ENCODE measurements around the gene WTIP. TPM values are rescaled to one million over a fixed set of nuclear protein-coding genes. Genes with fewer than 3 reads are reported as not detected.

Gene WTIP
- polyA plus RNA-seq (2011; rRNA removed) = 36.5 and 60.9 TPM in 2 replicates
- 50.9 and 82.4 TPM in 2 replicates for polyA minus RNA-seq (2011; rRNA and poly(A)+ RNA removed)

DNA sequence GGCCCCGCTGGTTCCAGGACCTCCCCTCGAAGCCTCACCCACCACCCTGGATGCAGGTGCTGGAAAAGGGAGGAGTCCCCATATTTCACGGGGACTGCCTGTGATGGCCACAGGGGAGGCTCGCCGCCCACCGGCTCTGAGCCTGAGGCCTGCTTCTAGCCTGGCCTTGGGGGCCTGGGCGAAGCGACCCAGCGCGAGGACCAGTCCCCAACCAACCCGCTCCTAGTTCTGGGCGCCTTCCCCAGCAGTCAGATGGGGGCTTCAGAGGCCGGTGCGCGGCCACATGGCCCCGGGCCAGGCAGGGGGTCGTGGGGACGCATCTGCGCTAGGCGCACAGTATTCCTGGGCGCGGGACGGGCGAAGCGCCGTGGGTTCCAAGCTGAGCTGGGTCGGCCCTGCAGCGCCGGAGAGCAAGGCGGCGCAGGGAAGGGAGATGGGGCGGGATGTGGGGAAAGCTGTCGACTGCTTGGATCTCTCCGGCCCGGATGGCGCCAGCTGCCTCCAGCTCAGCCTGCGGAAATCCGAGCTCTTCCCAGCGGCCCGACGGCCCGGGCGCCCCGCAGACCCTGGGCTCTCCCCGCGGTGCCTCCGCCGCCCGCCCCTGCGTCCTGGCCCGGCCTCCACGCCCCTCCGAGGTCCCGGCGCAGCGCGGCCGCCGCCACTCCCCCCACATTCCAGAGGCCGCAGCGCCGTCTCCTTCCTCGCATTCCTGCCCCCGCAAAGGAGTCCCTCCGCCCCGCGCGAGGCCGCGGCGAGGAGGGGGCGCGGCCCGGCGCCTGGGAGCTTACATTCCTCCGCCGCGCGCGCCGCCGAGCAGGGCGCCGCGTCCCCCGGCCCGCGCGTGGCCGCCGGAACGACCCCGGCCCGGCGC lies at the start of gene WTIP:
Gene WTIP, plus strand, starts transcription at position 788 of the 871 bp plus-strand sequence. CDS start 217 bp downstream, outside the sequence.
- TF ChIP-seq, protein P1, sequence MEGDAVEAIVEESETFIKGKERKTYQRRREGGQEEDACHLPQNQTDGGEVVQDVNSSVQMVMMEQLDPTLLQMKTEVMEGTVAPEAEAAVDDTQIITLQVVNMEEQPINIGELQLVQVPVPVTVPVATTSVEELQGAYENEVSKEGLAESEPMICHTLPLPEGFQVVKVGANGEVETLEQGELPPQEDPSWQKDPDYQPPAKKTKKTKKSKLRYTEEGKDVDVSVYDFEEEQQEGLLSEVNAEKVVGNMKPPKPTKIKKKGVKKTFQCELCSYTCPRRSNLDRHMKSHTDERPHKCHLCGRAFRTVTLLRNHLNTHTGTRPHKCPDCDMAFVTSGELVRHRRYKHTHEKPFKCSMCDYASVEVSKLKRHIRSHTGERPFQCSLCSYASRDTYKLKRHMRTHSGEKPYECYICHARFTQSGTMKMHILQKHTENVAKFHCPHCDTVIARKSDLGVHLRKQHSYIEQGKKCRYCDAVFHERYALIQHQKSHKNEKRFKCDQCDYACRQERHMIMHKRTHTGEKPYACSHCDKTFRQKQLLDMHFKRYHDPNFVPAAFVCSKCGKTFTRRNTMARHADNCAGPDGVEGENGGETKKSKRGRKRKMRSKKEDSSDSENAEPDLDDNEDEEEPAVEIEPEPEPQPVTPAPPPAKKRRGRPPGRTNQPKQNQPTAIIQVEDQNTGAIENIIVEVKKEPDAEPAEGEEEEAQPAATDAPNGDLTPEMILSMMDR (IDR thresholded peaks at IDR 0.05; ENCODE audit: insufficient read depth, low read depth, low read length) = no peak
- ChIA-PET CTCF (interaction anchor here (1.2 kb wide), 1 partner anchor 50 kb away, joined by 3 read pairs; no protein-coding TSS in a partner anchor), POLR2A (no interaction called here)

DNA sequence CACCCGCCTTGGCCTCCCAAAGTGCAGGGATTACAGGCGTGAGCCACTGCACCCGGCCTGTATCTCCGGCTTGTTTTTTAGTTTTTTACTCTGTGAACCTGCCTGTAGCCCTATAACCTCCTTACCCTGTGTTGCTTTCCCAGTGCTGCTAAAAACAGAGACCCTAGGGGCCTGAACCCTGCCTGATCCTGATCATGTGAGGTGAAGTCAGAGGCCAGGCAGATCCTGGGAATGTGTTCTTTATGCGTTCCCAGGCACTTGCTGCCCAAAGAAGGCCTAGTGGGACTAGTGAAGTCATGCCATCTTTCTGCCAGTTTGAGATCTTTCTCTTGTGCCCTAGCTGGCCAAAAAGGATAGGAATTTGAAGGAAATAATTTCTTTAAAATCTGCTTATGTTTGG lies 48.8 kb upstream of the WTIP start:
- Histone ChIP-seq H3K27me3 (ENCODE audit: control insufficient read depth, insufficient read depth, low read length) (no peaks in the 10 kb centered on the region), H3K36me3 (ENCODE audit: control insufficient read depth, insufficient read depth, low read length) (peaks cover 11% of the 10 kb centered on the region), H3K4me3 (ENCODE audit: low read depth, low read length) (no peak overlapping the region)
- no peak for DNase-seq (ENCODE audit: low read depth)
- TF ChIP-seq, protein P1 (IDR thresholded peaks at IDR 0.05; ENCODE audit: insufficient read depth, low read depth, low read length) = no peak
- CTCF ChIA-PET = no interaction called here
- POLR2A ChIA-PET = no interaction called here

More for the DNA sequence above, at the start of gene WTIP:
- H3K36me3 ChIP-seq (ENCODE audit: control insufficient read depth, insufficient read depth, low read length) = peaks cover 3% of the 10 kb centered on the region; the same call in 1 of the 2 replicates
- no peak for DNase-seq (ENCODE audit: low read depth)
- peak within 1 kb of the TSS; percentile 87 for H3K4me3 ChIP-seq (ENCODE audit: low read depth, low read length)
- H3K27me3 ChIP-seq (ENCODE audit: control insufficient read depth, insufficient read depth, low read length) = no peaks in the 10 kb centered on the region

DNA sequence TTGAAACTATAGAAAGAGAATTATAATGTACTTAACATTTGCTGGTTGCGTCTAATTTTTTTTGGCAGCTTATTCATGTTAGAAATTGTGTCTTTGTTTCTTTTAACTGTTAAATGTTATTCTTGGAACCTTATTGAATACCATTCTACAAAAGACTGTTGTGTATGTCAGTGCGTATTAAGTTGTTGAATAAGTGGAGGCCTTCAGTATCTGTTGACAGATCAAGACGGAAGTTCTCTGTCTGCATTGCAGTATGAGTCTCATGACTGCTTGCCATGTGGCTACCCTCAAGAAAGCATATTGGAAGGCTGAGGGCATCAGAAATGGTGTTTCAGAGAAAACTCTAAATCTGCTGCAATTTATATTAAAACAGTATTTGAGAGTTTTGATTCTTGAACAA lies 44.8 kb upstream of the WTIP start:
- no peak for DNase-seq (ENCODE audit: low read depth)
- POLR2A ChIA-PET = no interaction called here
- CTCF ChIA-PET = interaction anchor here (1.1 kb wide), 1 partner anchor 12 kb away, joined by 4 read pairs; no protein-coding TSS in a partner anchor

DNA sequence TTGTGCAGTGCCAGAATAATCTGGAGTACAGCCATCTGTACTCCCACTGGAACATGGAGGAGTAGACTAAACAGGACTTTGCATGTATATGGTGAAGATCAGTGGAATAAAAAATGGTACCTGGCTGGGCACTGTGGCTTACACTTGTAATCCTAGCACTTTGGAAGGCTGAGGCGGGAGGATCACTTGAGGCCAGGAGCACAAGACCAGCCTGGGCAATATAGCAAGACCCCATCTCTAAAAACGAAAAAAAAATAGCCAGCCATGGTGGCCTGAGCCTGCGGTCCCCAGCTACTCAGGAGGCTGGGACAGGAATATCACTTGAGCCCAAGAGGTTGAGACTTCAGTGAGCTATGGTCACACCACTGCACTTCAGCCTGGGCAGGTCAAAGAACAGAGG lies 33.4 kb upstream of the WTIP start:
- TF ChIP-seq, protein P1 (IDR thresholded peaks at IDR 0.05; ENCODE audit: insufficient read depth, low read depth, low read length) = no peak
- H3K27me3 ChIP-seq (ENCODE audit: control insufficient read depth, insufficient read depth, low read length) = no peaks in the 10 kb centered on the region
- ChIA-PET POLR2A (no interaction called here), CTCF (interaction anchor here (1.0 kb wide), 1 partner anchor 12 kb away, joined by 4 read pairs; no protein-coding TSS in a partner anchor)
- DNase-seq (ENCODE audit: low read depth) = no peak
- no peak overlapping the region for H3K4me3 ChIP-seq (ENCODE audit: low read depth, low read length)
- peaks cover 7% of the 10 kb centered on the region for H3K36me3 ChIP-seq (ENCODE audit: control insufficient read depth, insufficient read depth, low read length)

More for the DNA sequence above, 44.8 kb upstream of the WTIP start:
- H3K36me3 ChIP-seq (ENCODE audit: control insufficient read depth, insufficient read depth, low read length) = peaks cover 15% of the 10 kb centered on the region
- H3K27me3 ChIP-seq (ENCODE audit: control insufficient read depth, insufficient read depth, low read length) = no peaks in the 10 kb centered on the region
- H3K4me3 ChIP-seq (ENCODE audit: low read depth, low read length) = no peak overlapping the region
- TF ChIP-seq, protein P1 (IDR thresholded peaks at IDR 0.05; ENCODE audit: insufficient read depth, low read depth, low read length) = no peak

DNA sequence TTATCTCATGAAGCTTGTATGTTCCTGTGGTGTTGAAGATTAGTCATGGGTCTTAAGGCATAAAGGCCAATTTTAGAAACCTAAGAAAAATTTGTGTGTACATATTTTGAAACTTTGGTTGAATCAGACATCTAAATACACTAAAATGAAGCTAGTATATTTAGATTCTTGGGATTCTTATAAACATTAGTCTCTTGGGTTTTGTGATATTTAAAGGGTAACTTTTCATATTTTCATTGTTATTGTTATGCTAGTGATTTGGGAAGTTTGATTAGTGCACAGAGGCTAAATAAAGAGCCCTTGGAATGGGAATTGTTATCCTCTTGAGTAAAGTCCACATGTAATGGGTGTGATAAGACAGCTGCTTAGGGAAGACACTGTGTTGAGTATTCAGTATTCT lies 28.8 kb upstream of the WTIP start:
- H3K27me3 ChIP-seq (ENCODE audit: control insufficient read depth, insufficient read depth, low read length) = no peaks in the 10 kb centered on the region
- H3K36me3 ChIP-seq (ENCODE audit: control insufficient read depth, insufficient read depth, low read length) = peaks cover 3% of the 10 kb centered on the region
- H3K4me3 ChIP-seq (ENCODE audit: low read depth, low read length) = no peak overlapping the region
- ChIA-PET POLR2A (interaction anchor here (0.5 to 0.6 kb wide), 2 partner anchors 17 to 30 kb away, joined by 3 read pairs; no protein-coding TSS in a partner anchor), CTCF (interaction anchor here (0.7 to 2.0 kb wide), 4 partner anchors 10 to 22 kb away, joined by 3 to 10 read pairs (median 4); no protein-coding TSS in a partner anchor)
- TF ChIP-seq, protein P1 (IDR thresholded peaks at IDR 0.05; ENCODE audit: insufficient read depth, low read depth, low read length) = no peak
- DNase-seq (ENCODE audit: low read depth) = no peak
